GM12873 (cell line): ENCODE data around the gene VPS37C.

Experiments
- CTCF ChIP-seq: IDR thresholded peaks from 2 replicates; pipeline ENCODE4 v1.5.1; 2012; ENCODE audit warnings: low read depth, mild to moderate bottlenecking, moderate library complexity, low read length, control low read depth; ENCODE audit not compliant: insufficient read depth; ENCODE audit errors: missing control alignments

VPS37C gene

GRCh38 chr11:61176446-61176845 is 15.2 kb upstream of the VPS37C start:
- TF ChIP-seq CTCF: no peak

GRCh38 chr11:61174949-61175348 is 13.7 kb upstream of the VPS37C start:
- TF ChIP-seq CTCF: no peak

GRCh38 chr11:61174273-61174672 is 13.0 kb upstream of the VPS37C start:
- TF ChIP-seq CTCF: no peak

GRCh38 chr11:61173456-61173855 is 12.2 kb upstream of the VPS37C start:
- no peak for TF ChIP-seq CTCF

GRCh38 chr11:61172888-61173287 is 11.7 kb upstream of the VPS37C start:
- no peak for TF ChIP-seq CTCF

GRCh38 chr11:61172356-61172755 is 11.1 kb upstream of the VPS37C start:
- no peak for TF ChIP-seq CTCF

GRCh38 chr11:61171907-61172306 is 10.7 kb upstream of the VPS37C start:
- no peak for TF ChIP-seq CTCF
